Activated CD8-positive, alpha-beta T cell treated with anti-CD3 and anti-CD28 coated beads for 36 hours (primary cell): ENCODE data around the gene SAP30BP. TPM values are rescaled to one million over a fixed set of nuclear protein-coding genes. Genes with fewer than 3 reads are reported as not detected.

ENCODE experiments used
- ATAC-seq: fragments of 200-7000 bp; cut with Tn5 transposase; one replicate; pipeline ENCODE4 v1.10.0; 2021; ENCODE audit warnings: mild to moderate bottlenecking, moderate library complexity
- CTCF ChIA-PET: fragments of 350-600 bp; sonication (Branson Sonifier 250); formaldehyde crosslinking; loops from one replicate; lab custom pipeline; 2021; ENCODE audit warnings: antibody characterized with exemption; lab: Charles Lee
- POLR2A ChIA-PET: fragments of 350-600 bp; sonication (Branson Sonifier 250); formaldehyde crosslinking; loops from one replicate; lab custom pipeline; 2021; ENCODE audit warnings: antibody characterized with exemption; lab: Charles Lee
- DNase-seq: peaks from one replicate; pipeline ENCODE4 v3.0.0-alpha.2; 2020
- H3K27ac Mint-ChIP-seq: one replicate; pipeline ENCODE4 v1.8.0; 2021; ENCODE audit warnings: mild to moderate bottlenecking, mixed read lengths
- H3K27me3 Mint-ChIP-seq: one replicate; pipeline ENCODE4 v1.8.0; 2021; ENCODE audit warnings: mixed read lengths
- H3K36me3 Mint-ChIP-seq: one replicate; pipeline ENCODE4 v1.8.0; 2021; ENCODE audit warnings: low read depth, mixed read lengths
- H3K4me1 Mint-ChIP-seq: one replicate; pipeline ENCODE4 v1.8.0; 2021; ENCODE audit warnings: low read depth, mixed read lengths
- H3K4me3 Mint-ChIP-seq: one replicate; pipeline ENCODE4 v1.8.0; 2021; ENCODE audit warnings: mild to moderate bottlenecking, moderate library complexity, mixed read lengths
- H3K9me3 Mint-ChIP-seq: one replicate; pipeline ENCODE4 v1.8.0; 2021; ENCODE audit warnings: mixed read lengths
- intact Hi-C: fragments of 100-400 bp; cut with micrococcal nuclease; formaldehyde crosslinking; loops from one replicate; pipeline ENCODE4 v1.10.0; 2022
- total RNA-seq, 2 experiments: library from RNA; stranded (reverse); gene quantifications; one replicate each; pipeline ENCODE4 v1.2.3, GENCODE V29; 2021
- TF ChIP-seq, protein P1 (sequence below): fragments of 200-600 bp; IDR thresholded peaks from one replicate; pipeline ENCODE4 v1.8.0; 2022; ENCODE audit warnings: antibody characterized with exemption, mild to moderate bottlenecking

SAP30BP gene
- total RNA-seq, 2 experiments from 2014 or later, result 73.0 to 75.8 TPM

DNA sequence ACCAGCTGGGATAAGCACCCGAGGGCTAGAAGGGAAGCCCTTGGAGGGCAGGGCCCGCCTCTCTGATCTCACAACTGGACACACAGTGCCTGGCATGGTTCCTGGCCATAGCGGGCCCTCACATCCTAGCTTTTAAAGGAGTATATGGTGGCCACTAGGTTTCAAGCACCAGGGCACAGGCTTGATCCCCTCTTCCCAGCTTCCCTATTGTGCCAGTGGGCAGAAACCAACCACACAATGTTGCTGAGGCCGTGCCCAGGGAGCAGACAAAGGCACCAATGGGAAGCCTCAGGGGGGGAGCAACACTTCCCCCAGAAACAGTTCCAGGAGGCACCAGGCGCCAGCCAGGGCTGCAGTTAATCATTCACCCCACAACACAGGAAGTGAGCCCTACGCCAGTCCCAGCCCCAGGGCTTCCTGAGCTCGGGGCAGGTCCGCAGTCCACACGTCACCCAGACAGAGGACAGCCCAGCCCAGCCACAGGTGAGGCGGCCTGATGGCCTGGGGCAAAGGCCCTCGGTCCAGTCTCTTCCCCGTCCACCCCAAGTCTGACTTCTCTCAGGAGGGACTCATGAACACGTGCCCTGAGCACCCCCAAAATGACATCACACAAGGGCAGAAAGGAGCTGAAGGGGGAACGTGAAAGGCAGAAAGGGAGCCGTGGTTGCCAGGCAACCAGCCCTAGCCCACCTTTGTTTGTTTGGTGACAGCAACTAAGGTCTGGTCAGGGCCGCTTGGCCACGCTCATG lies 21.1 kb upstream of the SAP30BP start:
- intact Hi-C loops, result no loop called here
- peak overlapping the region; percentile 60 for H3K27ac Mint-ChIP-seq
- DNase-seq (peak; percentile 36), ATAC-seq (peak; percentile 88)
- TF ChIP-seq, protein P1, sequence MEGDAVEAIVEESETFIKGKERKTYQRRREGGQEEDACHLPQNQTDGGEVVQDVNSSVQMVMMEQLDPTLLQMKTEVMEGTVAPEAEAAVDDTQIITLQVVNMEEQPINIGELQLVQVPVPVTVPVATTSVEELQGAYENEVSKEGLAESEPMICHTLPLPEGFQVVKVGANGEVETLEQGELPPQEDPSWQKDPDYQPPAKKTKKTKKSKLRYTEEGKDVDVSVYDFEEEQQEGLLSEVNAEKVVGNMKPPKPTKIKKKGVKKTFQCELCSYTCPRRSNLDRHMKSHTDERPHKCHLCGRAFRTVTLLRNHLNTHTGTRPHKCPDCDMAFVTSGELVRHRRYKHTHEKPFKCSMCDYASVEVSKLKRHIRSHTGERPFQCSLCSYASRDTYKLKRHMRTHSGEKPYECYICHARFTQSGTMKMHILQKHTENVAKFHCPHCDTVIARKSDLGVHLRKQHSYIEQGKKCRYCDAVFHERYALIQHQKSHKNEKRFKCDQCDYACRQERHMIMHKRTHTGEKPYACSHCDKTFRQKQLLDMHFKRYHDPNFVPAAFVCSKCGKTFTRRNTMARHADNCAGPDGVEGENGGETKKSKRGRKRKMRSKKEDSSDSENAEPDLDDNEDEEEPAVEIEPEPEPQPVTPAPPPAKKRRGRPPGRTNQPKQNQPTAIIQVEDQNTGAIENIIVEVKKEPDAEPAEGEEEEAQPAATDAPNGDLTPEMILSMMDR, result no peak
- H3K36me3 Mint-ChIP-seq, result peaks cover 14% of the 10 kb centered on the region
- H3K4me3 Mint-ChIP-seq, result no peak overlapping the region
- ChIA-PET POLR2A (interaction anchor here (0.9 to 1.2 kb wide), 4 partner anchors 8 to 128 kb away, joined by 3 read pairs; partner anchors contain the start of gene SMIM5), CTCF (interaction anchor here (0.6 to 6.8 kb wide), 11 partner anchors 8 to 181 kb away, joined by 3 to 52 read pairs (median 4); partner anchors contain the start of gene SMIM5)
- no peaks in the 10 kb centered on the region for H3K9me3 Mint-ChIP-seq
- no peaks in the 10 kb centered on the region for H3K27me3 Mint-ChIP-seq
- H3K4me1 Mint-ChIP-seq, result peaks cover 4% of the 10 kb centered on the region

DNA sequence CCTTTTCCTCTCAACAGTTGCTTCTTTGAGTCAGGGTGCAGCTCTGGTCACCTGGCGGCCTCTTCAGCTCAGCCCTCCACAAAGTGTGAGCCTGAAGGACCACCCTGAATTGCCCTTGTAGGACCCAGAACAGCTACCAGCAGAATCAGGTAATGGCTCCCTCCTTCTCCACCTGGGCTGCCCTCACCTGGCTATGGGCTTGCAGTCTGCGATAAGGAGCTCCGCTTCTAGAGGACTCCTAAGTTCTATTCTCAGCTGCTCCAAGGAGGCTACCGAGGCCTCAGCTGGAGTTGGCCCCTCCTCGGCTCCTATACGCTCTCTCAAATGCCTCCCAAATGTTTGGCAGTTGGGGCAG lies 20.5 kb upstream of the SAP30BP start:
- no peak overlapping the region for H3K4me3 Mint-ChIP-seq

DNA sequence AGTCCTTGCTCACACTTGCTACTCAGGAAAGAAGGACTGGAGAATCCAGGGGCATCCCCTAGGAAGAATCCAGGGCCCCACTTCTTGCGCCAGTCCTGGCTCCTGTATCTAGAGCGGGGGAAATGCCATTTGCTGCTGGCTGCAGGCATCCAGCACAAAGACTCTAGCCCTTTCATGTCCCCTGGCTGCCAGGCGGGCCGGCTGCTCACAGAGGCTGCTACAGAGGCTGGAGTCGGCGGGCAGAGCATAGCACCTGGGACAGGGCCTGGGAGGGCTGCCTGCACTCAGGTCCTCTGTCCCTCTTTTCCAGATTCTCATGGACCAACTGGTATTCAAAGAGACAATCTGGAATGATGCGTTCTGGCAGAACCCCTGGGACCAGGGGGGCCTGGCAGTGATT lies 20.1 kb upstream of the SAP30BP start:
- H3K27me3 Mint-ChIP-seq, result no peaks in the 10 kb centered on the region
- intact Hi-C loops, result no loop called here
- DNase-seq (no peak), ATAC-seq (no peak)
- H3K27ac Mint-ChIP-seq, result no peak overlapping the region
- ChIA-PET CTCF (interaction anchor here (2.0 to 6.8 kb wide), 4 partner anchors 9 to 102 kb away, joined by 9 to 52 read pairs (median 29); partner anchors contain the start of gene SMIM5), POLR2A (interaction anchor here (0.9 to 1.0 kb wide), 2 partner anchors 13 to 14 kb away, joined by 3 to 4 read pairs; partner anchors contain the start of gene SMIM5)
- no peak overlapping the region for H3K4me3 Mint-ChIP-seq
- H3K9me3 Mint-ChIP-seq, result no peaks in the 10 kb centered on the region
- peaks cover 15% of the 10 kb centered on the region for H3K36me3 Mint-ChIP-seq
- peaks cover 4% of the 10 kb centered on the region for H3K4me1 Mint-ChIP-seq
- TF ChIP-seq, protein P1, result no peak

More for the DNA sequence above, 20.5 kb upstream of the SAP30BP start:
- Mint-ChIP-seq H3K4me1 (peaks cover 4% of the 10 kb centered on the region), H3K36me3 (peaks cover 15% of the 10 kb centered on the region), H3K9me3 (no peaks in the 10 kb centered on the region), H3K27ac (no peak overlapping the region), H3K27me3 (no peaks in the 10 kb centered on the region)
- TF ChIP-seq, protein P1, result no peak
- ChIA-PET CTCF (interaction anchor here (1.2 to 6.8 kb wide), 6 partner anchors 10 to 107 kb away, joined by 3 to 52 read pairs (median 10); partner anchors contain the start of gene SMIM5), POLR2A (interaction anchor here (0.9 to 1.2 kb wide), 3 partner anchors 9 to 14 kb away, joined by 3 read pairs; partner anchors contain the start of gene SMIM5)
- intact Hi-C loops, result no loop called here
- no peak for ATAC-seq
- no peak for DNase-seq

DNA sequence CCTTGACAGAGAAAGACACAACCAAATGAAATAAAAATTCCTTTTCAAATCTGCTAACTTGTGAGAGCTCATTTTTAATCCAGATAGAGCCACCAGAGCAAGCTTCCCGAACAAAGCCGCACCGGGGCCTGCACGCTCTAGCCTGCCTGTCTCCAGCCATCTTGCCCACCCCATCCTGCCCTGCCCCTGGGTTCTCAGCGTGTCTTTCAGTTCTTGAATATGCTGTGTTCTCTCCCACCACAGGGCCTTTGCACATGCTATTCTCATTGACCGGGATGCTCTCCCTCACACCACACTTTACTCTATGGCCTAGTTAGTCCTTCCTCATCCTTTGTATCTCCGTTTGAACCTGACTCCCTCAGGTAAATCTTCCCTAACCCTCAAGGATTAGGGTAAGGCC lies 19.2 kb upstream of the SAP30BP start:
- intact Hi-C loops, result no loop called here
- no peak for ATAC-seq
- Mint-ChIP-seq H3K27ac (no peak overlapping the region), H3K4me3 (no peak overlapping the region), H3K27me3 (no peaks in the 10 kb centered on the region), H3K9me3 (no peaks in the 10 kb centered on the region), H3K36me3 (peaks cover 17% of the 10 kb centered on the region), H3K4me1 (peaks cover 7% of the 10 kb centered on the region)
- CTCF ChIA-PET, result interaction anchor here (4.6 kb wide), 1 partner anchor 15 kb away, joined by 52 read pairs; the partner anchor contains the start of gene SMIM5
- TF ChIP-seq, protein P1, result no peak
- DNase-seq, result no peak
- POLR2A ChIA-PET, result interaction anchor here (1.0 kb wide), 1 partner anchor 12 kb away, joined by 4 read pairs; no protein-coding TSS in a partner anchor

DNA sequence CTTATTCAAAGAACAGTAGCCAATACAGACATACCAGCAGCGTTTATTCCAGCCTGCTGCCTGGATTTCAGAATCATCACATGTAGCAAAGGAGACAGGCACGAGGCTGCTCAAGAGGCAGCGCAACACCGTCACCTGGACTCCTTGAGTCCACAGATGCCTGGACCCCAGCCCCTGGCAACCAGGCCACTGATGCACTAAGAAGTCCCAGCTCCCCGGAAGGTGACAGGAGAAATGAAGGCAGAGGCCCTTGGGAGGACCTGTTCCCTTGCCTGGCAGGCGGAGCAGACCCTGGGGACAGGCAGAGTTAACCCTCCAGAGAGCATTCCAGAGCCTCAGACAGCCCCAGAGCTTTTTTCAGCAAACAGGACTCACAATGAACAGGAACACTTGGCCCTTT lies 17.5 kb upstream of the SAP30BP start:
- Mint-ChIP-seq H3K4me3 (no peak overlapping the region), H3K9me3 (no peaks in the 10 kb centered on the region), H3K27ac (no peak overlapping the region), H3K27me3 (no peaks in the 10 kb centered on the region), H3K4me1 (peaks cover 9% of the 10 kb centered on the region), H3K36me3 (peaks cover 21% of the 10 kb centered on the region)
- TF ChIP-seq, protein P1, result no peak
- ChIA-PET CTCF (interaction anchor here (0.7 to 2.6 kb wide), 5 partner anchors 16 to 99 kb away, joined by 3 to 18 read pairs (median 6); partner anchors contain the start of gene SMIM5), POLR2A (interaction anchor here (0.8 to 0.9 kb wide), 2 partner anchors 13 to 14 kb away, joined by 3 to 5 read pairs; no protein-coding TSS in a partner anchor)
- DNase-seq (no peak), ATAC-seq (no peak)
- intact Hi-C loops, result no loop called here
